ENCODE measurements around the gene KLK14.

DNA sequence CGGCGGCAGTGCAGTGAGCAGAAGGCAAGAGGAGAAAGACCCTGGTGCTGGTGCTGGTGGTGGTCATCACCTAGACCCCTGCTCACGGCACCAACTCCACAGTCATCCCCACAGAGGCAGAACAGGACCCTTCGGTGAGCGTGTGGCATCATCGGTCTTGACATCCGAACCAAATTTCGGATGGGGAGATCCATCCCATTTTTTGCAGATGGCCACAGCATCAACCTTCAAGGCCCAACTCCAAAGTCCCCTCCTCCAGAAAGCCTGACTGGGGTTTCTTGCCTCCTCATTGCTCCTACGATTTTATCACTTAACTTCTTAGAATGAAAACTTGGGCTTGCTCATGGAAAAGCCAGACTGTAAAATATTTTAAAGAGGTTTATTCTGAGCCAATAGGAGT, 39.2 kb downstream of the KLK14 start:
- TF ChIP-seq, protein P1, sequence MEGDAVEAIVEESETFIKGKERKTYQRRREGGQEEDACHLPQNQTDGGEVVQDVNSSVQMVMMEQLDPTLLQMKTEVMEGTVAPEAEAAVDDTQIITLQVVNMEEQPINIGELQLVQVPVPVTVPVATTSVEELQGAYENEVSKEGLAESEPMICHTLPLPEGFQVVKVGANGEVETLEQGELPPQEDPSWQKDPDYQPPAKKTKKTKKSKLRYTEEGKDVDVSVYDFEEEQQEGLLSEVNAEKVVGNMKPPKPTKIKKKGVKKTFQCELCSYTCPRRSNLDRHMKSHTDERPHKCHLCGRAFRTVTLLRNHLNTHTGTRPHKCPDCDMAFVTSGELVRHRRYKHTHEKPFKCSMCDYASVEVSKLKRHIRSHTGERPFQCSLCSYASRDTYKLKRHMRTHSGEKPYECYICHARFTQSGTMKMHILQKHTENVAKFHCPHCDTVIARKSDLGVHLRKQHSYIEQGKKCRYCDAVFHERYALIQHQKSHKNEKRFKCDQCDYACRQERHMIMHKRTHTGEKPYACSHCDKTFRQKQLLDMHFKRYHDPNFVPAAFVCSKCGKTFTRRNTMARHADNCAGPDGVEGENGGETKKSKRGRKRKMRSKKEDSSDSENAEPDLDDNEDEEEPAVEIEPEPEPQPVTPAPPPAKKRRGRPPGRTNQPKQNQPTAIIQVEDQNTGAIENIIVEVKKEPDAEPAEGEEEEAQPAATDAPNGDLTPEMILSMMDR (IDR thresholded peaks at IDR 0.05) = no peak
- TF ChIP-seq POLR2A (IDR thresholded peaks at IDR 0.05) = no peak

Data from lower leg skin (tissue), 3 donors.